Lower leg skin (tissue), 3 donors: ENCODE data around the gene CA10.

Source experiments
- POLR2A ChIP-seq, 2 donors: fragments of 450-650 bp; IDR thresholded peaks; one replicate each; pipeline ENCODE4 v1.6.1; 2016 to 2017; ENCODE audit warnings: antibody characterized with exemption in 2 of 2, mild to moderate bottlenecking in 1 of 2, moderate library complexity in 1 of 2
- TF ChIP-seq, protein P1 (sequence below), 3 donors: fragments of 450-650 bp; IDR thresholded peaks; one replicate each; pipeline ENCODE4 v1.5.1; 2016; ENCODE audit warnings: antibody characterized with exemption in 3 of 3, mild to moderate bottlenecking in 3 of 3, moderate library complexity in 2 of 3

DNA sequence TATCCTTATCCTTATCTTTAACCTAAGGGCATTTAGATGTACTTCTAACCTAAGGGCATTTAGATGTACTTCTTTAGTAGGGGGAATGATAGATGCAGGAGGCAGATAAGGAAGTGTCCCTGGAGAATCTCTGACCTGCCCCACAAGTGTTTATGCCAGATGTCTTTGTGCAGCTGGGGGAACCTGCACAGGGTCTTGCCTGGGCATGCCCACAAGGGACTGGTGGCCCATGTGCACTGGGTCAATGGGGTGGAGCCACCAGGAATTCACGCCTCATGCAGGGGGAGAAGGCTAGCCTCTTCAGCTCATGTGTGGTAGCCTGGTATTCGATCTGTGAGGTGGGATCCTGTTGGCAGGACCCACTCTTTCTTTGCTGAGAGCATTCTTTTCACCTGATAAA lies 38.0 kb downstream of the CA10 start:
- TF ChIP-seq, protein P1, sequence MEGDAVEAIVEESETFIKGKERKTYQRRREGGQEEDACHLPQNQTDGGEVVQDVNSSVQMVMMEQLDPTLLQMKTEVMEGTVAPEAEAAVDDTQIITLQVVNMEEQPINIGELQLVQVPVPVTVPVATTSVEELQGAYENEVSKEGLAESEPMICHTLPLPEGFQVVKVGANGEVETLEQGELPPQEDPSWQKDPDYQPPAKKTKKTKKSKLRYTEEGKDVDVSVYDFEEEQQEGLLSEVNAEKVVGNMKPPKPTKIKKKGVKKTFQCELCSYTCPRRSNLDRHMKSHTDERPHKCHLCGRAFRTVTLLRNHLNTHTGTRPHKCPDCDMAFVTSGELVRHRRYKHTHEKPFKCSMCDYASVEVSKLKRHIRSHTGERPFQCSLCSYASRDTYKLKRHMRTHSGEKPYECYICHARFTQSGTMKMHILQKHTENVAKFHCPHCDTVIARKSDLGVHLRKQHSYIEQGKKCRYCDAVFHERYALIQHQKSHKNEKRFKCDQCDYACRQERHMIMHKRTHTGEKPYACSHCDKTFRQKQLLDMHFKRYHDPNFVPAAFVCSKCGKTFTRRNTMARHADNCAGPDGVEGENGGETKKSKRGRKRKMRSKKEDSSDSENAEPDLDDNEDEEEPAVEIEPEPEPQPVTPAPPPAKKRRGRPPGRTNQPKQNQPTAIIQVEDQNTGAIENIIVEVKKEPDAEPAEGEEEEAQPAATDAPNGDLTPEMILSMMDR (IDR thresholded peaks at IDR 0.05): no peak
- TF ChIP-seq POLR2A (IDR thresholded peaks at IDR 0.05): no peak
